BJ (cell line): ENCODE results near the gene SLC25A41. TPM values are rescaled to one million over a fixed set of nuclear protein-coding genes. Genes with fewer than 3 reads are reported as not detected.
A peak's percentile ranks its signal among the peaks of the same experiment; 100 is the strongest.
"Not testable (repeated sequence)": the region's sequence is repeated elsewhere in the genome, so short reads cannot be mapped to it uniquely, and the experiment has no call there.

Experiments used
- CTCF ChIA-PET: fragments of 350-600 bp; formaldehyde crosslinking; extraction: SDS; loops from one replicate; lab custom pipeline; 2021; ENCODE audit warnings: antibody characterized with exemption, inconsistent platforms; lab: Yijun Ruan, JAX
- POLR2A ChIA-PET: fragments of 300-600 bp; sonication (Branson Sonifier 250); formaldehyde crosslinking; extraction: SDS; loops from one replicate; lab custom pipeline; 2021; ENCODE audit warnings: antibody characterized with exemption; lab: Charles Lee
- DNase-seq: peaks from one replicate; pipeline ENCODE4 v3.0.0-alpha.2; 2011; ENCODE audit warnings: low read depth
- H3K27me3 ChIP-seq: 2 replicates; pipeline ENCODE4 v1.6.0; 2011; ENCODE audit warnings: low read length; ENCODE audit not compliant: control insufficient read depth, insufficient read depth
- H3K36me3 ChIP-seq: 2 replicates; pipeline ENCODE4 v1.5.1; 2011; ENCODE audit warnings: low read length; ENCODE audit not compliant: control insufficient read depth, insufficient read depth
- H3K4me3 ChIP-seq: 2 replicates; pipeline ENCODE4 v1.5.1; 2011; ENCODE audit warnings: low read depth, mild to moderate bottlenecking, control low read depth, low read length
- polyA plus RNA-seq: library from polyadenylated mRNA; depleted of rRNA; stranded (reverse); fragments of >200 nt; gene quantifications from 2 replicates; pipeline ENCODE4 v1.2.3, GENCODE V29; 2011
- TF ChIP-seq, protein P1 (sequence below): IDR thresholded peaks from 2 replicates; pipeline ENCODE4 v1.5.1; 2011; ENCODE audit warnings: low read depth, mild to moderate bottlenecking, control low read depth, inconsistent platforms, low read length, moderate library complexity; ENCODE audit not compliant: insufficient read depth

The SLC25A41 gene
- polyA plus RNA-seq, 1 experiment, result 0.05 TPM

DNA sequence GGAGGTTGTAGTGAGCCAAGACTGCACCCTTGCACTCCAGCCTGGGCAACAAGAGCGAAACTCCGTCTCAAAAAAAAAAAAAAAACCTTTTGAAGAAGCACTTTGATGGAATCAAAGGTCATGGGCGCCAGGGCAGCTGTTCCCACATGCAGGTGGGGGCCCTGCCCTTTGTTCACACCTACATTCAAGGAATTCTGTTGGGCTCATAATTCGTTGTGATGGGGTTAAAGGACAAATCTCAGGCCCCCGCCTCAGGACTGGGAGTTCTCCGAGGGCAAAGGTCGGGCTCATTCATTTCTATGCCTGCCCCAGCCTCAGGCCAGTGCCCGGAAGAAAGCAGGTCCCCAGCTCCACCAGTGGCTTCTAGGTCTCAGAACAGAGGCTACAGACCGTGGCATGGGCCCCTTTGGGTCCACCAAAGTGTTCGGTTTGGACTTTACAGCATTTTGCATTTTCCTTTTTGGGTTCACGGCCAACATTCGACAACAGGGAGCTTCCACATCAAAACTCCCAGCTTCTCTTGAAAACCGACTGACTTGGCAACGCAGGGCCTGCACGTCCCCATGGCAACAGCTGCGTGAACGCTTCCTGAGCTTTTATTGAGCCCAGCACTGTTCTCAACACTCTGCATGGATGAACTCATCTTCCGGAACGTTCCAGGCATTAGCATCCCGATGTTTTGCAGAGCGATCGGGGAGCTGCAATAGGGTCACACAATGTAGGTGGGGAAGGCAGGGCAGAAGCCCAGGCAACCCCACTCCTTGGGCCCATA is 30.5 kb downstream of the SLC25A41 start:
- POLR2A ChIA-PET, result no interaction called here
- CTCF ChIA-PET, result interaction anchor here (0.6 to 1.8 kb wide), 4 partner anchors 9 to 238 kb away, joined by 3 to 6 read pairs (median 4); no protein-coding TSS in a partner anchor
- Histone ChIP-seq H3K36me3 (no peaks in the 10 kb centered on the region), H3K27me3 (no peaks in the 10 kb centered on the region), H3K4me3 (no peak overlapping the region)
- peak; percentile 20 for DNase-seq
- TF ChIP-seq, protein P1, sequence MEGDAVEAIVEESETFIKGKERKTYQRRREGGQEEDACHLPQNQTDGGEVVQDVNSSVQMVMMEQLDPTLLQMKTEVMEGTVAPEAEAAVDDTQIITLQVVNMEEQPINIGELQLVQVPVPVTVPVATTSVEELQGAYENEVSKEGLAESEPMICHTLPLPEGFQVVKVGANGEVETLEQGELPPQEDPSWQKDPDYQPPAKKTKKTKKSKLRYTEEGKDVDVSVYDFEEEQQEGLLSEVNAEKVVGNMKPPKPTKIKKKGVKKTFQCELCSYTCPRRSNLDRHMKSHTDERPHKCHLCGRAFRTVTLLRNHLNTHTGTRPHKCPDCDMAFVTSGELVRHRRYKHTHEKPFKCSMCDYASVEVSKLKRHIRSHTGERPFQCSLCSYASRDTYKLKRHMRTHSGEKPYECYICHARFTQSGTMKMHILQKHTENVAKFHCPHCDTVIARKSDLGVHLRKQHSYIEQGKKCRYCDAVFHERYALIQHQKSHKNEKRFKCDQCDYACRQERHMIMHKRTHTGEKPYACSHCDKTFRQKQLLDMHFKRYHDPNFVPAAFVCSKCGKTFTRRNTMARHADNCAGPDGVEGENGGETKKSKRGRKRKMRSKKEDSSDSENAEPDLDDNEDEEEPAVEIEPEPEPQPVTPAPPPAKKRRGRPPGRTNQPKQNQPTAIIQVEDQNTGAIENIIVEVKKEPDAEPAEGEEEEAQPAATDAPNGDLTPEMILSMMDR, result no peak

DNA sequence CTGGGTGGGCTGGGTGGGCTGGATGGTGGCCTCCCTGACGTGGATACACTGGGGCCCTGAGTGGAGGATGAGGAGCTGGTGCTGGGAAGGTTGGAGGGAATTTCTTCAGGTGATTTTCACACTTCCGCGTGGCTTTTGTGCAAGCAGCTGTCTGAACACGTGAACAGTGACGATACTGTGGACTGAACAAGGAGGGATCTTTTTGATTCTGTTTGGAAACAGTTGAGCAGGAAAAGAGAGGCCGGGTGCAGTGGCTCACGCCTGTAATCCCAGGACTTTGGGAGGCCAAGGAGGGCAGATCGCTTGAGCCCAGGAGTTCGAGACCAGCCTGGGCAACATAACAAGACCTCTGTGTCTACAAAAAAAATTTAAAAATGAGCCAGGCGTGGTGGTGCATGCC is 31.5 kb downstream of the SLC25A41 start:
- no peaks in the 10 kb centered on the region for H3K36me3 ChIP-seq
- TF ChIP-seq, protein P1, result no peak
- ChIA-PET POLR2A (no interaction called here), CTCF (interaction anchor here (1.2 to 1.4 kb wide), 2 partner anchors 10 to 18 kb away, joined by 4 to 5 read pairs; no protein-coding TSS in a partner anchor)
- no peak for DNase-seq
- H3K27me3 ChIP-seq, result no peaks in the 10 kb centered on the region
- no peak overlapping the region for H3K4me3 ChIP-seq

DNA sequence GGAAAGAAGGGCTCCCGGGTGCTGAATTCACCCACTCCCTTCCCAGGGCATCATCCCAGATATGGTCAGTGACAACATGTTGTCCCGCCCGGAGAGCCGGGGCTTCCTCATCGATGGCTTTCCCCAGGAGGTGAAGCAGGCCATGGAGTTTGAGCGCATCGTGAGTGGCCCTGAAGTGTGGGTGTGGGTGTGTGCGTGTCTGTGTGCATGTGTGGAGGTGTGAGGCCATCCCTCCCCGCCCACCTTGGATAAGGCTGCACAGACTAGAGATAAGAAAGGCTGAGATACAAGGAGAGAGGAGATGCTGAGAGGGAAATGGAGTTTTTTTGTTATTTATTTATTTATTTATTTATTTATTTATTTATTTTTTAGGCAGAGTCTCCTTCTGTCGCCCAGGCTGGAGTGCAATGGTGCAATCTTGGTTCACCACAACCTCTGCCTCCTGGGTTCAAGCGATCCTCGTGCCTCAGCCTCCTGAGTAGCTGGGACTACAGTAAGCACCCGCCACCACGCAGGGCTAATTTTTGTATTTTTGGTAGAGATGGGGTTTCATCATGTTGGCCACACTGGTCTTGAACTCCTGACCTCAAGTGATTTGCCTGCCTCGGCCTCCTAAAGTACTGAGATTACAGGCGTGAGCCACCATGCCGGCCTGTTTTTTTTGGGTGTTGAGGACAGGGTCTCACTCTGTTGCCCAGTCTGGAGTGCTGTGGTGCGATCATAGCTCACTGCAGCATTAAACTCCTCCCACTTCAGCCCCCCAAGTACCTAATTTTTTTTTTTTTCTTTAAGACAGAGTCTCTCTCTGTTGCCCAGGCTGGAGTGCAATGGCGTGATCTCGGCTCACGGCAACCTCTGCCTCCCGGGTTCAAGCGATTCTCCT is 33.3 kb downstream of the SLC25A41 start:
- H3K36me3 ChIP-seq, DNase-seq, H3K4me3 ChIP-seq, POLR2A ChIA-PET, H3K27me3 ChIP-seq: not testable (repeated sequence)
- CTCF ChIA-PET, result interaction anchor here (0.6 kb wide), 1 partner anchor 68 kb away, joined by 4 read pairs; no protein-coding TSS in a partner anchor

DNA sequence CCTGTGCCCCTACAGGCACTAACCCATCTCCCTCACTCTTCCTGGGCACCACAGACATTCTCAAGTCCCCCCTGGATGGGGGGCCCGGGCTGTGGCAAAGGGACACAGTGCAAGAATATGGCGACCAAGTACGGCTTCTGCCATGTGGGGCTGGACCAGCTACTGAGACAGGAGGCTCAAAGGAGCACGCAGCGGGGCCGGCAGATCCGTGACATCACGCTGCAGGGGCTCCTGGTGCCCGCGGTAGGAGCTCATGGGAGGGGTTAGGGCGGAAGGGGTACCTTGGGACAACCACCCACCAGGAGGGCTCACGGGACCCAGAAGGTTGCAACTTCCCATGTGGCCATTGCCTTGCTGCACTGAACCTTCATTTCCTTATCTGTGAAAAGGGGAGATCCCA is 37.3 kb downstream of the SLC25A41 start:
- Histone ChIP-seq H3K27me3 (no peaks in the 10 kb centered on the region), H3K36me3 (0 out of 2 replicates have a peak, but pooled peaks cover 1% of the 10 kb centered on the region), H3K4me3 (no peak overlapping the region)
- no peak for DNase-seq
- ChIA-PET POLR2A (no interaction called here), CTCF (no interaction called here)
- TF ChIP-seq, protein P1, result no peak

DNA sequence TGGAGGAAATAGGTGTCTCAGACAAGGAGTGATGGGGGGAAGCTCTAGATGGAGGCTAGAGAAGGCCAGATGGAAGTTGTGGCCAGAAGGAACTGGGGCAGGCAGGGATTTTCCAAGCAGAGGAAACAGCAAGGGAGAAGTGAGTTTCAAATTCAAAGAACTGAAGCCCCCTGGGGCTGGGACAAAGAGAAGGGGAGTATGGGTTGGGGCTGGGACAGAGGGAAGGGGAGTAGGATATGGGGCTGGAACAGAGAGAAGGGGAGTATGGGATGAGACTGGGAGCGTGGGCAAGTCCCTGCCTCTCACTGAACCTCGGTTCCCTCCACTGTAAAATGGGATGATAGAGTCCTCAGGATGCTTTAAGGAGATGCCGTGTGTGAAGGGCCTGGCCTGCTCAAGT is 38.7 kb downstream of the SLC25A41 start:
- POLR2A ChIA-PET, result no interaction called here

More for the DNA sequence above, 38.7 kb downstream of the SLC25A41 start:
- Histone ChIP-seq H3K4me3 (no peak overlapping the region), H3K36me3 (0 out of 2 replicates have a peak, but pooled peaks cover 1% of the 10 kb centered on the region), H3K27me3 (no peaks in the 10 kb centered on the region)
- TF ChIP-seq, protein P1, result no peak
- no peak for DNase-seq
- CTCF ChIA-PET, result no interaction called here
